HG03442 (cell line): ENCODE measurements around the gene DHRS11.

Experiments
- ATAC-seq: cut with Tn5 transposase; IDR thresholded peaks from one replicate; pipeline ENCODE4 v1.9.1; 2021; ENCODE audit warnings: mild to moderate bottlenecking, moderate library complexity; ENCODE audit not compliant: unreplicated experiment

Gene DHRS11

DNA sequence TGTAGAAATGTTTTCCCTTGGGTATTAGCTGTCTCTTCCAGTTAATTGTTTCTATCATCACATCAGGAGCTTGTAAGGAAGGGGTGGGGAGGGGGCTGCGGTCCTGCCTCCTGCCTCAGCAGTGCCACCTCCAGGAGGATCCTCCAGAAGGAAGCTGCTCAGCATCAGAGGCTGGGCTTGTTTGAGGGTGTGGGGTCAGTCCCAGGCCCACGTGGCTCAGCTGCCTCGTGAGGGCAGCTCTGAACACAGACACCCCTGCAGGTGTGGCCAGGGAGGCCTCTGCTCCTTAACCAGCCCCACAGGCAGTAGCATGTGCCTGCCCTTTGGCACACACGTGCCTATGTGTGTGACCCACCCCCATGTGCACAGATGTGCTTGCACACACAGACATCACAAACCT is 56.0 kb downstream of the DHRS11 start:
- no peak for ATAC-seq

DNA sequence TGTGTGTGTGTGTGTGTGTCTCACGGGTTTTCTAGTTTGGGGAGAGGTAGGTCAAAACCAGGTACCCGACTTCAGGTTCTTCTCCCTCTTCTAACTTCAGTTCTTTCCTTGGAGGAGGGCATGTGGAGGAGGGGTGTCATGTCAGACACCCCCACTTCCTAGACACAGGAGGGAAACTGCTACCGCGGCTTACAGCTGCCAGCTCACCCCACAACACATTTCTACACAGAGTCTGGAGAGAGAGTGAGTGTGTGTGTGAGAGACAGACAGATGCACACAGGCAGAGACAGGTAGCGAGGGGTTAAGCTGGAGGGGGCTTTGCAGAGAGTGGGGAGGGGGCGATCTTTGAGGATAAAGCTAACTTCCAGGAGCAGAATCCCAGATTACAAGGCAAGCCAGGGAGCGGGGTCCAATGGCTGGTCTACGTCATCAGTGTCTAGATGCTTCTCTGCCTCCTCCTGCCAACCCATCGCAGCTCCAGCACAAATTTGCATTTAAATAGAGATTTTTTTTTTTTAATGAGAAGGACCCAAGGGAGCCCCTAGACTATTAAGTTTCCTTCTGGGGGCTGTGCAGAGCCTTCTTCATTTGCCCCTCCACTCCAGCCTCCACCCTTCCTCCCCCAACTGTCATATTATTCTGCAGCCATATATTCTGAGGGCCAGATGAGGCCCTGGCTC is 58.6 kb downstream of the DHRS11 start:
- no peak for ATAC-seq
